IMR-90 (cell line): ENCODE measurements around the gene CHCHD1.

Experiments
- BHLHE40 ChIP-seq: fragments of 150-350 bp; IDR thresholded peaks from 2 replicates; pipeline ENCODE4 v1.6.1; 2016; ENCODE audit warnings: mild to moderate bottlenecking, low read depth, low read length
- CTCF ChIP-seq: conservative IDR thresholded peaks from 2 replicates; pipeline ENCODE4 v1.5.1; 2012; ENCODE audit warnings: mild to moderate bottlenecking, low read depth, low read length, improper control_type of control experiment
- ELK1 ChIP-seq: fragments of 150-350 bp; IDR thresholded peaks from 2 replicates; pipeline ENCODE4 v1.6.1; 2016; ENCODE audit warnings: low read depth, mild to moderate bottlenecking, low read length, moderate library complexity, borderline replicate concordance
- FOS ChIP-seq: fragments of 150-350 bp; IDR thresholded peaks from 2 replicates; pipeline ENCODE4 v1.6.1; 2016; ENCODE audit warnings: low read depth, low read length
- MAZ ChIP-seq: IDR thresholded peaks from 2 replicates; pipeline ENCODE4 v1.6.1; 2012; ENCODE audit warnings: low read depth, mild to moderate bottlenecking, low read length, improper control_type of control experiment, moderate library complexity, borderline replicate concordance
- MXI1 ChIP-seq: IDR thresholded peaks from 2 replicates; pipeline ENCODE4 v1.6.1; 2012; ENCODE audit warnings: low read depth, mild to moderate bottlenecking, low read length, moderate library complexity, borderline replicate concordance
- POLR2A ChIP-seq: IDR thresholded peaks from 2 replicates; pipeline ENCODE4 v1.6.1; 2012; ENCODE audit warnings: mild to moderate bottlenecking, low read depth, low read length
- RAD21 ChIP-seq: IDR thresholded peaks from 2 replicates; pipeline ENCODE4 v1.6.1; 2012; ENCODE audit warnings: low read length, improper control_type of control experiment
- RCOR1 ChIP-seq: IDR thresholded peaks from 2 replicates; pipeline ENCODE4 v1.6.1; 2012; ENCODE audit warnings: mild to moderate bottlenecking, low read length, improper control_type of control experiment; ENCODE audit not compliant: insufficient replicate concordance
- SMC3 ChIP-seq: fragments of 150-350 bp; IDR thresholded peaks from 2 replicates; pipeline ENCODE4 v1.6.1; 2016; ENCODE audit warnings: low read depth, mild to moderate bottlenecking, antibody characterized with exemption, low read length, moderate library complexity
- USF2 ChIP-seq: fragments of 150-350 bp; IDR thresholded peaks from 2 replicates; pipeline ENCODE4 v1.6.1; 2017; ENCODE audit warnings: mild to moderate bottlenecking, antibody characterized with exemption, low read length, low read depth

GRCh38 chr10:73779539-73780197 is 2.2 kb upstream of the CHCHD1 start:
- no peak for TF ChIP-seq CTCF
- no peak for TF ChIP-seq POLR2A
- TF ChIP-seq ELK1, result no peak
- no peak for TF ChIP-seq SMC3
- no peak for TF ChIP-seq MAZ
- no peak for TF ChIP-seq RCOR1
- TF ChIP-seq USF2, result no peak
- TF ChIP-seq BHLHE40, result no peak
- no peak for TF ChIP-seq FOS
- no peak for TF ChIP-seq MXI1
- TF ChIP-seq RAD21, result no peak
